ENCODE measurements around the gene PASK. TPM values are rescaled to one million over a fixed set of nuclear protein-coding genes. Genes with fewer than 3 reads are reported as not detected.

The PASK gene
- polyA plus RNA-seq, 3 donors, result 0.56 to 4.3 (median 0.70) TPM

- Mint-ChIP-seq H3K27ac (no peak overlapping the region), H3K9me3 (no peaks in the 10 kb centered on the region), H3K4me1 (peaks cover 3% of the 10 kb centered on the region), H3K4me3 (no peak overlapping the region), H3K27me3 (ENCODE audit: low read depth in 3 of 3) (peaks cover 7 to 14% (median 10%) of the 10 kb centered on the region in 3 donors), H3K36me3 (no peaks in the 10 kb centered on the region)
- DNase-seq, result peak in 1 of 3 donors; percentile 1
- TF ChIP-seq, protein P1, sequence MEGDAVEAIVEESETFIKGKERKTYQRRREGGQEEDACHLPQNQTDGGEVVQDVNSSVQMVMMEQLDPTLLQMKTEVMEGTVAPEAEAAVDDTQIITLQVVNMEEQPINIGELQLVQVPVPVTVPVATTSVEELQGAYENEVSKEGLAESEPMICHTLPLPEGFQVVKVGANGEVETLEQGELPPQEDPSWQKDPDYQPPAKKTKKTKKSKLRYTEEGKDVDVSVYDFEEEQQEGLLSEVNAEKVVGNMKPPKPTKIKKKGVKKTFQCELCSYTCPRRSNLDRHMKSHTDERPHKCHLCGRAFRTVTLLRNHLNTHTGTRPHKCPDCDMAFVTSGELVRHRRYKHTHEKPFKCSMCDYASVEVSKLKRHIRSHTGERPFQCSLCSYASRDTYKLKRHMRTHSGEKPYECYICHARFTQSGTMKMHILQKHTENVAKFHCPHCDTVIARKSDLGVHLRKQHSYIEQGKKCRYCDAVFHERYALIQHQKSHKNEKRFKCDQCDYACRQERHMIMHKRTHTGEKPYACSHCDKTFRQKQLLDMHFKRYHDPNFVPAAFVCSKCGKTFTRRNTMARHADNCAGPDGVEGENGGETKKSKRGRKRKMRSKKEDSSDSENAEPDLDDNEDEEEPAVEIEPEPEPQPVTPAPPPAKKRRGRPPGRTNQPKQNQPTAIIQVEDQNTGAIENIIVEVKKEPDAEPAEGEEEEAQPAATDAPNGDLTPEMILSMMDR (IDR thresholded peaks at IDR 0.05), result no peak
- H3K79me2 ChIP-seq (ENCODE audit: insufficient read depth, low read length), result no peaks in the 10 kb centered on the region
- no peaks in the 10 kb centered on the region for H4K20me1 ChIP-seq (ENCODE audit: insufficient read depth, low read length)
- H3K9ac ChIP-seq (ENCODE audit: insufficient read depth, low read length, poor library complexity, severe bottlenecking), result no peak overlapping the region
- H2AFZ ChIP-seq (ENCODE audit: insufficient read depth, low read depth, low read length, poor library complexity, severe bottlenecking), result no peak overlapping the region
- no peaks in the 10 kb centered on the region for H3K4me1 ChIP-seq (ENCODE audit: control insufficient read depth in 1 of 2, insufficient read depth in 2 of 2, low read length in 2 of 2)
- H3K4me2 ChIP-seq (replicated peaks; ENCODE audit: extremely low read depth, low read length, poor library complexity, severe bottlenecking), result no peak overlapping the region
- H3K36me3 ChIP-seq (replicated peaks in 1 of 2; ENCODE audit: control insufficient read depth in 1 of 2, insufficient read depth in 2 of 2, low read length in 2 of 2), result no peaks in the 10 kb centered on the region
- no peaks in the 10 kb centered on the region for H3K27me3 ChIP-seq (ENCODE audit: control insufficient read depth in 2 of 2, insufficient read depth in 2 of 2, low read length in 2 of 2)
- intact Hi-C loops (cut with micrococcal nuclease), result no loop called here
- H3K4me3 ChIP-seq (replicated peaks in 1 of 3; ENCODE audit: low read depth in 2 of 3, low read length in 3 of 3), result no peak overlapping the region
- no peak overlapping the region for H3K27ac ChIP-seq (ENCODE audit: low read depth in 1 of 2, low read length in 2 of 2)
- no peaks in the 10 kb centered on the region for H3K9me3 ChIP-seq (replicated peaks in 1 of 2; ENCODE audit: control insufficient read depth in 1 of 2, insufficient read depth in 1 of 2, low read length in 2 of 2)
- 90% methylated on average over 22 of the region's 25 CpGs for WGBS (ENCODE audit: insufficient coverage)
Measured at GRCh38 chr2:241068136-241068941, 80.9 kb downstream of the PASK start.

- Histone ChIP-seq H3K79me2 (ENCODE audit: insufficient read depth, low read length) (no peaks in the 10 kb centered on the region), H3K4me3 (replicated peaks in 1 of 3; ENCODE audit: low read depth in 2 of 3, low read length in 3 of 3) (no peak overlapping the region), H3K27me3 (ENCODE audit: control insufficient read depth in 2 of 2, insufficient read depth in 2 of 2, low read length in 2 of 2) (no peaks in the 10 kb centered on the region), H4K20me1 (ENCODE audit: insufficient read depth, low read length) (no peaks in the 10 kb centered on the region), H3K36me3 (replicated peaks in 1 of 2; ENCODE audit: control insufficient read depth in 1 of 2, insufficient read depth in 2 of 2, low read length in 2 of 2) (no peaks in the 10 kb centered on the region), H3K4me2 (replicated peaks; ENCODE audit: extremely low read depth, low read length, poor library complexity, severe bottlenecking) (no peak overlapping the region), H3K4me1 (ENCODE audit: control insufficient read depth in 1 of 2, insufficient read depth in 2 of 2, low read length in 2 of 2) (no peaks in the 10 kb centered on the region), H3K27ac (ENCODE audit: low read depth in 1 of 2, low read length in 2 of 2) (no peak overlapping the region), H3K9ac (ENCODE audit: insufficient read depth, low read length, poor library complexity, severe bottlenecking) (no peak overlapping the region), H3K9me3 (replicated peaks in 1 of 2; ENCODE audit: control insufficient read depth in 1 of 2, insufficient read depth in 1 of 2, low read length in 2 of 2) (no peaks in the 10 kb centered on the region), H2AFZ (ENCODE audit: insufficient read depth, low read depth, low read length, poor library complexity, severe bottlenecking) (no peak overlapping the region)
- peak in 1 of 3 donors; percentile 2 for DNase-seq
- intact Hi-C loops (cut with micrococcal nuclease), result no loop called here
- H3K27ac Mint-ChIP-seq, result no peak overlapping the region
- H3K9me3 Mint-ChIP-seq, result no peaks in the 10 kb centered on the region
- TF ChIP-seq, protein P1 (IDR thresholded peaks at IDR 0.05), result no peak
- WGBS (ENCODE audit: insufficient coverage), result 95% methylated on average over 20 of the region's 21 CpGs
- peaks cover 7 to 16% (median 15%) of the 10 kb centered on the region in 3 donors for H3K27me3 Mint-ChIP-seq (ENCODE audit: low read depth in 3 of 3)
- peaks cover 3% of the 10 kb centered on the region for H3K4me1 Mint-ChIP-seq
- H3K4me3 Mint-ChIP-seq, result no peak overlapping the region
- H3K36me3 Mint-ChIP-seq, result no peaks in the 10 kb centered on the region
Measured at GRCh38 chr2:241067501-241068135, 81.7 kb downstream of the PASK start.
